GM19324 (cell line): ENCODE results near the gene CPA4.
"Not testable (repeated sequence)": the region's sequence is repeated elsewhere in the genome, so short reads cannot be mapped to it uniquely, and the experiment has no call there.

ENCODE experiments used
- ATAC-seq: cut with Tn5 transposase; IDR thresholded peaks from one replicate; pipeline ENCODE4 v1.9.1; 2021; ENCODE audit warnings: mild to moderate bottlenecking, moderate library complexity; ENCODE audit not compliant: unreplicated experiment, low FRiP score

The CPA4 gene

GRCh38 chr7:130299866-130300265 is 6.9 kb downstream of the CPA4 start:
- no peak for ATAC-seq

- ATAC-seq = no peak
These were observed 8.6 kb downstream of the CPA4 start for GRCh38 chr7:130301501-130302020.

- no peak for ATAC-seq
These were observed 9.7 kb downstream of the CPA4 start for GRCh38 chr7:130302649-130303048.

- ATAC-seq = no peak
These were observed 10.2 kb downstream of the CPA4 start for GRCh38 chr7:130303127-130303526.

GRCh38 chr7:130303551-130303950 is 10.6 kb downstream of the CPA4 start:
- ATAC-seq = no peak

GRCh38 chr7:130303982-130304381 is 11.0 kb downstream of the CPA4 start:
- no peak for ATAC-seq

GRCh38 chr7:130304878-130305277 is 11.9 kb downstream of the CPA4 start:
- ATAC-seq = no peak

GRCh38 chr7:130305433-130306042 is 12.6 kb downstream of the CPA4 start:
- no peak for ATAC-seq

GRCh38 chr7:130309986-130310385 is 17.0 kb downstream of the CPA4 start:
- no peak for ATAC-seq

GRCh38 chr7:130314305-130314704 is 21.3 kb downstream of the CPA4 start:
- ATAC-seq = no peak

- ATAC-seq = no peak
These were observed 26.6 kb downstream of the CPA4 start for GRCh38 chr7:130319541-130319940.

- ATAC-seq = not testable (repeated sequence)
These were observed 28.7 kb downstream of the CPA4 start for GRCh38 chr7:130321542-130322229.

- ATAC-seq = no peak
These were observed 29.7 kb downstream of the CPA4 start for GRCh38 chr7:130322615-130323014.

- no peak for ATAC-seq
These were observed 31.5 kb downstream of the CPA4 start for GRCh38 chr7:130324306-130324943.

- ATAC-seq = no peak
These were observed 36.7 kb downstream of the CPA4 start for GRCh38 chr7:130329681-130330080.

- no peak for ATAC-seq
These were observed 39.5 kb downstream of the CPA4 start for GRCh38 chr7:130332259-130333053.

GRCh38 chr7:130333832-130334231 is 40.9 kb downstream of the CPA4 start:
- ATAC-seq = no peak

- no peak for ATAC-seq
These were observed 41.3 kb downstream of the CPA4 start for GRCh38 chr7:130334274-130334673.

- no peak for ATAC-seq
These were observed 44.5 kb downstream of the CPA4 start for GRCh38 chr7:130337410-130337971.

- no peak for ATAC-seq
These were observed 45.3 kb downstream of the CPA4 start for GRCh38 chr7:130338233-130338632.

GRCh38 chr7:130341882-130342281 is 48.9 kb downstream of the CPA4 start:
- no peak for ATAC-seq
